ENCODE data around the gene PERCC1. TPM values are rescaled to one million over a fixed set of nuclear protein-coding genes. Genes with fewer than 3 reads are reported as not detected.

Gene PERCC1
- total RNA-seq, 2 experiments from 2014 or later: not detected

DNA sequence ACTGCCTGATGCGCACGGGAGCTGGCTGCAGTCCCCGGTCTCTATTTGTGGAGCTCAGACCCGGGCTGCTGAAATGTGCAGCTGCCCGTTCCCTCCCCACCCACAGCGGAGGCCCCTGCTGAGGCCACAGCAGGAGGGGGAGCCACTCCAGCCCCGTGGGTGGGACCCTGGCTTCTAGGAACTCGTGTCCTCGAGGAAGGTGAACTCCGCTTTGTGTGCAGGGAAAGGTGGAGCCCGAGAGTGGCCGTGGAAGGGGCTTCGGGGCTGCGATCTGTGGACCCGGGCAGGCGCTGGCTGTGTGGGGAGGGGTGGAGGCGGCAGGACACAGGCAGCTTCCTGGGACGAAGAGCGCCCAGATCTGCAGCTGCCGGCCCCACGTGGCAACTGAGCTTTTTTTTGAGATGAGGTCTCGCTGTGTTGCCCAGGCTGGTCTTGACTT is 10.5 kb downstream of the PERCC1 start:
- no peaks in the 10 kb centered on the region for H3K79me2 ChIP-seq (ENCODE audit: insufficient read depth, low read depth, low read length)
- intact Hi-C loops (cut with micrococcal nuclease; ENCODE audit: unreplicated experiment): no loop called here
- H3K4me2 ChIP-seq (ENCODE audit: low read length): no peak overlapping the region
- H2AFZ ChIP-seq (ENCODE audit: low read length): no peak overlapping the region
- H3K9me3 ChIP-seq (ENCODE audit: low read length): no peaks in the 10 kb centered on the region
- H4K20me1 ChIP-seq (ENCODE audit: insufficient read depth, low read length): no peaks in the 10 kb centered on the region
- TF ChIP-seq, protein P1, sequence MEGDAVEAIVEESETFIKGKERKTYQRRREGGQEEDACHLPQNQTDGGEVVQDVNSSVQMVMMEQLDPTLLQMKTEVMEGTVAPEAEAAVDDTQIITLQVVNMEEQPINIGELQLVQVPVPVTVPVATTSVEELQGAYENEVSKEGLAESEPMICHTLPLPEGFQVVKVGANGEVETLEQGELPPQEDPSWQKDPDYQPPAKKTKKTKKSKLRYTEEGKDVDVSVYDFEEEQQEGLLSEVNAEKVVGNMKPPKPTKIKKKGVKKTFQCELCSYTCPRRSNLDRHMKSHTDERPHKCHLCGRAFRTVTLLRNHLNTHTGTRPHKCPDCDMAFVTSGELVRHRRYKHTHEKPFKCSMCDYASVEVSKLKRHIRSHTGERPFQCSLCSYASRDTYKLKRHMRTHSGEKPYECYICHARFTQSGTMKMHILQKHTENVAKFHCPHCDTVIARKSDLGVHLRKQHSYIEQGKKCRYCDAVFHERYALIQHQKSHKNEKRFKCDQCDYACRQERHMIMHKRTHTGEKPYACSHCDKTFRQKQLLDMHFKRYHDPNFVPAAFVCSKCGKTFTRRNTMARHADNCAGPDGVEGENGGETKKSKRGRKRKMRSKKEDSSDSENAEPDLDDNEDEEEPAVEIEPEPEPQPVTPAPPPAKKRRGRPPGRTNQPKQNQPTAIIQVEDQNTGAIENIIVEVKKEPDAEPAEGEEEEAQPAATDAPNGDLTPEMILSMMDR (conservative IDR thresholded peaks at IDR 0.05; ENCODE audit: low read length): no peak
- no peak for TF ChIP-seq EZH2phosphoT487 (IDR thresholded peaks at IDR 0.05; ENCODE audit: borderline replicate concordance, low read depth, low read length)
- H3K27ac ChIP-seq (ENCODE audit: low read depth, low read length, poor library complexity, severe bottlenecking): no peak overlapping the region
- H3K9me2 ChIP-seq (ENCODE audit: insufficient read depth, low read length): no peaks in the 10 kb centered on the region
- no peak overlapping the region for H3K4me3 ChIP-seq (ENCODE audit: low read depth, low read length, poor library complexity, severe bottlenecking)
- CTCF ChIA-PET (ENCODE audit: unreplicated experiment): no interaction called here
- POLR2A ChIA-PET: no interaction called here
- no TSS peak for BruUV-seq (replicated peaks)
- no peak for DNase-seq (ENCODE audit: low spot score)
- H3K36me3 ChIP-seq (ENCODE audit: insufficient read depth, low read length): no peaks in the 10 kb centered on the region
- H3K4me1 ChIP-seq (ENCODE audit: insufficient read depth, low read length, poor library complexity, severe bottlenecking): no peaks in the 10 kb centered on the region

DNA sequence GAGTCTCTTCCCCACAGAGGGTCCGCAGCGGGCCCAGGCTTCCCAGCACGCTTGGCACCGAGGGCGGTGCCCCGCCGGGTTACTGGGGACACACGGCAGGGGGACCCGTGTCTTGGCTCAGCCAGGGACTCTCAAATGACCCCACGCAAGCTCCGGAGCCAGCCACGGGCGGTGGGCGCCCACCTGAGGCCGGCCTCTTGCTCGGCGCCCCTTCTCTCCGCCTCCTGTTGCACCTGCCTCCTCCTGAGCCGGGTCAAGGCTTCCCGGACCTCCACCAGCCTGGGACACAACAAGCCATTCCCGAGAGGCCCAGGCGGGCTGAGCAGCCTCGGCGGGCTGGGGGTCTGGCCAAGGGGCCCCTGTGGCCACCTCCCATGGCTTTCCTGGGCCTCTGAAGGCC is 11.8 kb downstream of the PERCC1 start:
- Histone ChIP-seq H3K36me3 (ENCODE audit: insufficient read depth, low read length) (no peaks in the 10 kb centered on the region), H3K79me2 (ENCODE audit: insufficient read depth, low read depth, low read length) (no peaks in the 10 kb centered on the region), H3K9me3 (ENCODE audit: low read length) (no peaks in the 10 kb centered on the region), H3K27ac (ENCODE audit: low read depth, low read length, poor library complexity, severe bottlenecking) (no peak overlapping the region), H4K20me1 (ENCODE audit: insufficient read depth, low read length) (no peaks in the 10 kb centered on the region), H3K4me3 (ENCODE audit: low read depth, low read length, poor library complexity, severe bottlenecking) (no peak overlapping the region), H3K4me2 (ENCODE audit: low read length) (no peak overlapping the region), H2AFZ (ENCODE audit: low read length) (no peak overlapping the region), H3K4me1 (ENCODE audit: insufficient read depth, low read length, poor library complexity, severe bottlenecking) (no peaks in the 10 kb centered on the region), H3K9me2 (ENCODE audit: insufficient read depth, low read length) (no peaks in the 10 kb centered on the region)
- ChIA-PET CTCF (ENCODE audit: unreplicated experiment) (no interaction called here), POLR2A (no interaction called here)
- DNase-seq (ENCODE audit: low spot score): no peak
- TF ChIP-seq EZH2phosphoT487 (IDR thresholded peaks at IDR 0.05; ENCODE audit: borderline replicate concordance, low read depth, low read length): no peak
- TF ChIP-seq, protein P1 (conservative IDR thresholded peaks at IDR 0.05; ENCODE audit: low read length): no peak
- intact Hi-C loops (cut with micrococcal nuclease; ENCODE audit: unreplicated experiment): no loop called here
- BruUV-seq (replicated peaks): no TSS peak

DNA sequence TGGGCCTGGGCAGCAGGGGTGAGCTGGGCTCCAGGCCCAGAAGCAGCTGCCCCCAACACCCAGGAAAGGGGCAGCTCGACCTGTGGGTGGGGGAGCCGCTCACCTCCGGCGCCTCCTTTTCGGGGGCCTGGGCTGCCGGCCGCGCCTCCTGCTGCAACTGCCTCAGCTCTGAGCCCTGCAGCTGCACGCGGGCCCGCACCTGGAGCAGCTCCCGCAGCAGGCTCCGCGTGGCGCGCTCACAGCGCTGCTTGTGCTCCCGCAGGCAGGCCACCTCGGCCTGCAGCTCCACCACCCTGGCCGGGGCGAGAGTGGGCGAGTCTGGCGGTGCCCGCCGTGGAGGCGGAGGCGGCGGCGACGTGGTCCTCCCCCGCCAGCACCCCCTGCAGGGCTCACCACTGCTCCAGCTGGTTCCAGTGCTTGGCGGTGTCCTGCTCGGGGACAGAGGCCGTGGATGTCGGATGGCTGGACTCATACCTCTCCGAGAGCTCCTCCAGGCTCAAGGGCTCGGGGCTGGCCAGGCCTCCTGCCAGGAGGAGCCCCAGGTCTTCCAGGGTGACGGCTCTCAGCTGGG is 12.6 kb downstream of the PERCC1 start:
- TF ChIP-seq, protein P1 (conservative IDR thresholded peaks at IDR 0.05; ENCODE audit: low read length): no peak
- no peak for TF ChIP-seq EZH2phosphoT487 (IDR thresholded peaks at IDR 0.05; ENCODE audit: borderline replicate concordance, low read depth, low read length)
- BruUV-seq (replicated peaks): no TSS peak

More for the DNA sequence above, 12.6 kb downstream of the PERCC1 start:
- CTCF ChIA-PET (ENCODE audit: unreplicated experiment): interaction anchor here (0.5 kb wide), 1 partner anchor 36 kb away, joined by 4 read pairs; no protein-coding TSS in a partner anchor
- Histone ChIP-seq H4K20me1 (ENCODE audit: insufficient read depth, low read length) (no peaks in the 10 kb centered on the region), H3K9me3 (ENCODE audit: low read length) (no peaks in the 10 kb centered on the region), H3K4me1 (ENCODE audit: insufficient read depth, low read length, poor library complexity, severe bottlenecking) (no peaks in the 10 kb centered on the region), H3K4me2 (ENCODE audit: low read length) (no peak overlapping the region), H3K79me2 (ENCODE audit: insufficient read depth, low read depth, low read length) (no peaks in the 10 kb centered on the region), H2AFZ (ENCODE audit: low read length) (no peak overlapping the region), H3K36me3 (ENCODE audit: insufficient read depth, low read length) (no peaks in the 10 kb centered on the region), H3K9me2 (ENCODE audit: insufficient read depth, low read length) (no peaks in the 10 kb centered on the region), H3K27ac (ENCODE audit: low read depth, low read length, poor library complexity, severe bottlenecking) (no peak overlapping the region), H3K4me3 (ENCODE audit: low read depth, low read length, poor library complexity, severe bottlenecking) (no peak overlapping the region)
- intact Hi-C loops (cut with micrococcal nuclease; ENCODE audit: unreplicated experiment): no loop called here
- POLR2A ChIA-PET: no interaction called here
- DNase-seq (ENCODE audit: low spot score): no peak

Data from OCI-LY7 (cell line).